GM21717 (cell line): ENCODE results near the gene CD276.
"Not testable (repeated sequence)": the region's sequence is repeated elsewhere in the genome, so short reads cannot be mapped to it uniquely, and the experiment has no call there.

Experiments
- ATAC-seq: cut with Tn5 transposase; IDR thresholded peaks from one replicate; pipeline ENCODE4 v1.9.1; 2021; ENCODE audit warnings: mild to moderate bottlenecking, moderate library complexity; ENCODE audit not compliant: unreplicated experiment

Gene CD276

DNA sequence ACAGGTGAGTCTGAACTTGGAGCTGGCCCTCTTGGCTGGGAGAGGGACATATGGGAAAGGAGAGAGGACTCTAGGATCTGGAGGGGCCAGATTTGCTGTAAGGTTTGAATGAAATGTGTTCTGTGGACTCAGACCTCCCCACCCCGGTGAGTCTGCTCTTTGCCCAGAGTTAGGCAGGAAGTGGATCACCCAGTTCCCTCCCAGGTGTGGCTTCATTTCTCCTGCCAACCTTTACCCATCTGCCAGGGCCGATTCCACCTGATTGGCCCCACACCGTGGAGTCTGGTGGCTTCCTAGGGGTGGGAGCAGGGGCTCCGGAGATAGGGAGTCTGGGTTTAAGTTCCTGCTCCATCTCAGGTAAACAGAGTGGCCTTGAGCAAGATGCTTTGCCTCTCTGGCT lies 25.5 kb downstream of the CD276 start:
- ATAC-seq, result no peak

DNA sequence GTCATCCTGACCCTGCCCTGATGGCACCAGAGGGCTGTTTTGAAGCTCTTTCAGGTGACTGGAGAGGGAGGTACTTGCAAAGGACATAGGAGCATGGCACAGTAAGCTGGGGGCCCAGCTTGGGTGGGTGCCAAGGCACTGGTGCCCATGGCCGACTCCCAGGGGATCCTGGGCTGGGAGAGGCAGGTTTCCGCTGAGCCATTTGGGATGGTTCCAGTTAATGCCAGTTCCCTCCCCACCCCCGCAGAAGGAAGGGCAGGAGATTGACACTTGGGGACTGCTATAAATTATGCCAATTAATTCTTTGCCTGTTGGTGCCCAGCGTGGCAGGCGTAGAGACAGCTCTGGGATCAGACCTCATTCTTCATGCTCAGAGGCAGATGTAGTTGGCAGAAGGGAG lies 26.1 kb downstream of the CD276 start:
- no peak for ATAC-seq

DNA sequence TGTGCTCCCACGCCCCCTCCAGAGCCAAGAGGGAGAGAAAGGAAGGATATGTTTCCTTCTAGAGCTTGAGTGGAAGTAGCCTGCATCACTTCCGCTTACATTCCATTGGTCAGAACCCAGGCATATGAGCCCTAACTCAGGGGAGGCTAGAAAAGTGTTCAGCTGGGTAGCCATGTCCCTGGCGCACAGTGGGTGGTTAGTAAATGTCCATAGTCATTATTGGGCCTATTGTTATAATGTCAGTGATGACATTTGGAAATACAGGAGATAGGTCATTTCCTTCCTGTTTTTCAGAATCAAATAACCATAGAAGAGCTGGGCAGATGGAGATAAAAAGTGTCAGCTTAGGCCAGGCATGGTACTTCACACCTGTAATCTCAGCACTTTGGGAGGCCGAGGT lies 27.3 kb downstream of the CD276 start:
- ATAC-seq, result no peak

DNA sequence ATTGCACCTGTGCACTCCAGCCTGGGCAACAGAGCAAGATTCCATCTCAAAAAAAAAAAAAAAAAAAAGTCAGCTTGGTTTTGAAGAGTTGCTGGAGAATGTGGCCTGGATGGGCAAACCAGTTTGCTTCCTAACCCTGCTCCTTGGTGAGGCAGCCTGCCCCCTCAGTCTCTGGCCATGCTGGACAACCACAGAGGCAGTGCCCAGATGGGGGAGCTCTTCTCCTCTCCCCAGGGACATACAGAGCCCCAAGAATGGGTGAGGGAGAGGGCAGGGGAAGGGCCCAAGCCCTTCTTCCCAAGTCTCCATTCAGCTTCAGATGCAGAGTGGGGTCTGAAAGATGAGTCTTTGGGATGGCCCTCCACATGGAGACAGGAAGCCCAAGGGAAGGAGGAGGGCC lies 27.9 kb downstream of the CD276 start:
- no peak for ATAC-seq

DNA sequence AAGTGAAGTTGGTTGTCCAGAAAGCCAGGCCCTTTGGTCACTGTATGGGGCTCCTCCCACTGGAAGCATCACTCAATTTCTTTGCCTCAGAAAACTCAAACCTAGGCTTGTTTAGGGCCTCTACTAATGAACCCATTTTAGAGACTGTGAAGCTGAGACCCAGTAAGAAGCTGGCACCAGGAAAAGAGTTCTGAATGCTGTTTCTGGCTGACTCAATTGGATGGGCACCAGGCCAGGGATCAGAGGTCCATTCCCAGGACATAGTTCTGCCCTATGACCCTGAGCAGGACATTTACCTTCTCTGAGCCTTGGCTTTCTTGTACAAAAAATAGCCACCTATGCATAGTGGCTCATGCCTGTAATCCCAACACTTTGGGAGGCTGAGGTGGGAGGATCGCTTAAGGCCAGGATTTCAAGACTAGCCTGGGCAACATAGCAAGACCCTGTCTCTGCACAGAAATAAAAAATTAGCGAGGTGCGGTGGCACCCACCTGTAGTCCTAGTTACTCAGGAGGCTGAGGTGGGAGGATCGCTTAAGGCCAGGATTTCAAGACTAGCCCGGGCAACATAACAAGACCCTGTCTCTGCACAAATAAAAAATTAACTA lies 30.6 kb downstream of the CD276 start:
- ATAC-seq, result no peak

DNA sequence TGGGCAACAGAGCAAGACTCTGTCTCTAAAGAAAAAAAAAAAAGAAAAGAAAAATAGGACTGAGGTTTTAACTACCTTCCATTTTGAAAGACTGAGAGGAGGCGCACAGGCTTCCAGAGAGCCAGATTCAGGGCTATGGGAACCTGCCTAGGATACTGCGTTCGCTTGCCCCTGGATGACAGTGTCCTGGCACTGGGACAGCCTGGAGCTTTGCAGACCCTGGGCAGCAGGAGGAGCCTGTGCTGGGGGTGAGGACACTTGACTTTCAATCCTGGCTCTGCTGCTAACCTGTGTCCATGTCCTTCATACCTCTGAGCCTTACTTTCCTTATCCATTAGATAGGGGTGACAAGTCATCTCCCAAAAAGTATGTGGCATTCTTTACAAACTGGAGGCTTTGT lies 31.2 kb downstream of the CD276 start:
- ATAC-seq, result no peak

DNA sequence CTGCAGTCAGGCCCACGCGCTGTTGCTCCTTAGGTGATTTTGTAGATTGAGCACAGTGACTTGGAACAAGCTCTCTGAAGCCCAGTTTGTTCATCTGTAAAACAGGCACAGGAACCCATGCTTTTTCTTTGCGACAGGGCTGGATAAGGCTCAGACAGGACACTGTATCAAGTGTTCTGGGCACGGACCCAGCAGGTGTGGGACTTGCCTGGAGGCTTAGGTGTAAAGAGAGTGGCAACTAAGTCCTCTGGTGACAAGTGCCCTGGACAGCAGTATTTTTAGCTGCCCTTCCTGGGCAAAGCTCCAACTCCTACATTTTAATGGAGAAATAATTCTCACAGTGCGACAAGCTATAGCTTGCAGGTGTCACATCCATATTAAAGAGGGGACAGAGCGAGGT lies 32.2 kb downstream of the CD276 start:
- no peak for ATAC-seq

DNA sequence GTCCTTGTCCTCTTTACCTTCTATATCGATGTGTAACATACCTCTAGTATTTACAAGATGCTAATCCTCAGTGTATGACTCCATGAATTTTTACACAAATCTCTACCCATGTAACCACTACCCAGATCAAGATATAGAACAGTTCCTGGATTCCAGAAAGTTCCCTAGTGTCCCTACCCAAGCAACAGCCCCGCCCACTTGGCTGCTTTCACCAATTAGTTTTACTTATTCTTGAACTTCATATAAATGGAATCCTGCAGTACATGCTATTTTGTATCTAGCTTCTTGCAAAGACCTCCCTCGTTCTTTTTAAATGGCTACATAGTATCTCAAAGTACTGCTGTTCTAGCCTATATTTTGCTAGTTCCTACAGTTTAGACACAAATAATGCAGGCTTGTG lies 33.0 kb downstream of the CD276 start:
- no peak for ATAC-seq

DNA sequence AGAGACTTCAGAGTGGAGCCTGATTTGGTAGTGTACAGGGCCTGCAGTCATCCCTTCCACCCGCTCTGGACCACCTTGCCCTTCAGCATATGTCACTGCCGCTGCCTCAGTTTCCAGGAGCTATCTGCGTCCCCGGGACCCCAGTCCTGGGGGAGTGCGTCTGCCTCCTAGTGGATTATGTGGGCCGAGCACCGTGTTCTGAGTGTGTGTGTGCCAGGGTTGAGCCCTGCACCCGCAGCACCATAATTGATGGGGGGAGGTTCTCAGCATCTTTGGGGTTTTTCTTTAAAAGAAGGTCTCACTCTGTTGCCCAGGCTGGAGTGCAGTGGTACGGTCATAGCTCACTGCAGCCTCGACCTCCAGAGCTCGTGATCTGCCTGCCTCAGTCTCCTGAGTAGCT lies 33.6 kb downstream of the CD276 start:
- ATAC-seq, result no peak

DNA sequence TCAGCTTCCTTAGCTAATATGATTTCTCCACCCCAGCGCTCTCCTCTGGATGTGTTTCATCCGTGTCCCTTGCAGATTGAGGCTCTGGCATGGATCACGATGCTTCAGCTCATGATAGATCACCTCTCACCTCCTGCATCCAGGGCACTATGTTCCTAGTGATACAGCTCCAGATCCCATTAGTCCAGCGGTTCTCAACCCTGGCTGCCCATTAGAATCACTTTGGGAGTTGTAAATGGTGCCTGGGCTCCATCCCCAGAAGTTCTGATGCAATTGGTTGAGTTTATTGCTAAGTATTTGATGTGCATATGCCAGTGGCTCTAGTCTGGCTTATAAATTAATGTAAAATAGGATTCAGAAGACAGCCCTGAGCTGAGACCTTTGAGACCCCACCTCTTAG lies 34.5 kb downstream of the CD276 start:
- no peak for ATAC-seq

DNA sequence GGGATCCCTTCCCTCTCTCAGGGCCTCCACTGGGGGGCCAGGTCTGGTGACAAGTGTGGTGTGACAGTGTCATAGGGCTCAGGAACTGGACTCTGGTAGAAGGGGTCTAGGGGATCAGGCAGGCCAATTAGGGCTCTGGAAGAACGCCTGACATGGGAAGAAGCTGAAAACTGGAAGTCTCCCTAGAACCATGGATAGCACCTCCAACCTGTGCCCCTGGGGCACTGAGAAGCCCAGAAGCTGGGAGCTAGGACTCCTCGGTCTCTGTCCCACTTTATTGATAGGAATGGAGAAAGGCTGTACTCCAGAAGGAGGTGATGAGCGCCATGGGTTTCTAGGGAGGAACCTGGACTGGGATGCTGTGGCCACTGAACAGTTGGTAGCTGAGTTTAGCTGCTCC lies 38.2 kb downstream of the CD276 start:
- ATAC-seq, result no peak

DNA sequence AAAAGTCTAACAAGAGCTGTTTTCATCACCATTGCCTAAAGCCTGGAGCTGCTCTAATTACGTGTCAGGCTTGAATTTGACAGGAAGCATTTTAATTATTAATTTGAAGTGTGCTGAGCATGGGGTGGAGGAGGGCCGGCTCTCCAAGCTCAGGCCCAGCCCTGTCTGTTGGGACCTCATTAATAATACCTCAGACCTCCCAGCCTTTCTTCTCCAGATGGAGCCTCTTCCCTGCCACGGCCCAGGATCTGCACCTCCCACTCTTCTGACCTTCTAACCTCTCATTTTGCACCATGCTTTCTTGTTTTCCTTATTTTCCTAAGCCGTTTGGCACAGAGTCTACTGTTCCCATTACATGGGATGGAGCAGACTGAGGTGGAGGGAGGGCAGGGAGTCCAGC lies 39.0 kb downstream of the CD276 start:
- ATAC-seq, result no peak

DNA sequence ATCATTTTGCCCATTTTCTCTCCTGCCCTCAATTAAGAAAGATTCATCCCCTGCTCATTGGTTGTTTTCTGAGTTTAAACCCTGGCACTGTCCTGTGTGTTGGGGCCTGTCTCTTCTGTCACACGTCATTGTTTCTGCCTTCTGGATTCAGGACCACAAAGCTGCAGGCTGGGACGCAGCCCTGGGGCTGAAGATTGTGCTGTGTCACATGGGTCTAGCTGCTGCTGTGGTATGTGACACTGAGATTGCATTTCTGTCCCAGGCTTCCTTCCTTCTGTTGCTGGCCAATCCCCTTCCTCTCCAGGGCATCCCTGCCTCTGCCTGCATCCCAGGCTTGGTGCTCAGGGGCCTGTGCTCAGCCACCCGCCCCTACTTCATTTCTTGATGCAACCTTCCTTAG lies 40.0 kb downstream of the CD276 start:
- no peak for ATAC-seq

DNA sequence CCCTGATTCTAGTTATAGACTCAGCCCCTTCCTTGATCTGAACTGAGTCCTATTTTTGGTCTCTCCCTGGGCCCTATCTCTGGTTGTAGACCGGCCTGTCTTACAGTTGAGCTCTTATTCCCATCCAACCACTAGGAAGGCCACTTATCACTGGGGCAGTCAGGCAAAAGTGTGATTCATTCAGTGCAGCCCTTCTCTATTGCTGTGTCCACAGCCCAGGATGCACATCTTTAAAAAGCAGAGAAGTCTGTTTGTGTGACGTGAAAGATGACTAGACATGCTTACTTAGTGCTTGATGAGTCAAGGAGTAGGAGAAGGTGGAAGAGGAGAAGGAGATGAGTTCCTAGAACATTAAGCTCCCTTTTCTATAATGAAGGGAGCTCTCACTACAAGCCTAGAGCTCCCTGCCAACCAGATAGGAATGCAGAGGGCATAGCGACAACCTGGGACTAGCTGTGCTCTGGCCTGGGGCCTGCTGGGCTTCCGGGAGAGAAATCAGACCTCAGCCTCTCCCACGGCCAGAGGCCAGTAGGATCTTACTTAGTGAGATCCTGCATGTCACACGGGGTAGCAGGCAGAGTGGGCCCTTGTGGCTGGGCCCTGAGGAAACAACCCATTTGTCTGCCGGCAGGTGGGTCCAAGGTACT lies 43.3 kb downstream of the CD276 start:
- ATAC-seq, result no peak

DNA sequence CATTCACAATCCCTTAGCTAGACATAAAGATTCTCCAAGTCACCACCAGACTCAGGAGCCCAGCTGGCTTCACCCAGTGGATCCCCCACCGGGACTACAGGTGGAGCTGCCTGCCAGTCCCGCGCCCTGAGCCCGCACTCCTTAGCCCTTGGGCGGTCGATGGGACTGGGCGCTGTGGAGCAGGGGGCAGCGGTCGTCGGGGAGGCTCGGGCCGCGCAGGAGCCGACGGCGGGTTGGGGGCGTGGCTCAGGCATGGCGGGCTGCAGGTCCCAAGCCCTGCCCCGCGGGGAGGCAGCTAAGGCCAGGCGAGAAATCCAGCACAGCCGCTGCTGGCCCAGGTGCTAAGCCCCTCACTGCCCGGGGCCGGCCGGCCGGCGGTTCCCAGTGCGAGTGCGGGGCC lies 47.9 kb downstream of the CD276 start:
- not testable (repeated sequence) for ATAC-seq

DNA sequence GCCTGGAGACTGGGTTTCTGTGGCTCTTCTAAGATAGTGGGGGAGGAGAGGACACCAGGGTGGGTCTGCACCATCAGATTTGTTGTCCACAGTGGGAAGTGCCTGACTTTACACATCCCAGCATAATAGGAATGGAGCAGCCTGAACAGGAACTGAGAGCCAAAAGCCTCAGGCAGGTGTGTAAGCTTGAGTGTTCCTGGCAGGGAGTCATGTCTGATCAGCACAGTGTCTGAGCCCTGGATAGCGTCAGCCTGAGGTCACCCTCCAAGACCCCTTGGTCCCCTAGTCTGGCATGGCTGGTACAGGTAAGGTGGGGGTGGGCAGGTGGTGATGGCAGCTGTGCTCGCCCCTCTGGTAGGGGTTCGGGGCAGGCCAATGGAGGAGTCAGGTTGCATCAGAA lies 48.7 kb downstream of the CD276 start:
- no peak for ATAC-seq

DNA sequence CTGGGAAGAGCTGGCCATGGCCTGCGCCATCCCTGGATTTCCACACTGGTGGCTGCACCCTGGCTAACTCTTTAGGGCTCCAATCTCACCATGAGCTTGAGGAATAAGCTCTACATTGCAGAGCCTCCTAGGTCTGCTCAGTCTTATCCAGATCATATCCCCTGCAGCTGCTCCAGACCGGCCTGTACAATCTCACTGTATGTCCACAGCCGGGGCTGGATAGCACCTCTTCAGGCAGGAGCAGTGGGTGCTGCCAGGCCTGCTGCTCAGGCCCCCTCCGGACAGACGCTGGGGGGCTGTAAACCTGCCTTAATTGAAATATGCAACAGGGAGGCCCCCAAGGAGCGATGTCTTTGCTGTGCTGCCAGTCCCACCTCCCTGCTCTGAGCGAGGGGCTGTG lies 53.4 kb downstream of the CD276 start:
- ATAC-seq, result no peak

DNA sequence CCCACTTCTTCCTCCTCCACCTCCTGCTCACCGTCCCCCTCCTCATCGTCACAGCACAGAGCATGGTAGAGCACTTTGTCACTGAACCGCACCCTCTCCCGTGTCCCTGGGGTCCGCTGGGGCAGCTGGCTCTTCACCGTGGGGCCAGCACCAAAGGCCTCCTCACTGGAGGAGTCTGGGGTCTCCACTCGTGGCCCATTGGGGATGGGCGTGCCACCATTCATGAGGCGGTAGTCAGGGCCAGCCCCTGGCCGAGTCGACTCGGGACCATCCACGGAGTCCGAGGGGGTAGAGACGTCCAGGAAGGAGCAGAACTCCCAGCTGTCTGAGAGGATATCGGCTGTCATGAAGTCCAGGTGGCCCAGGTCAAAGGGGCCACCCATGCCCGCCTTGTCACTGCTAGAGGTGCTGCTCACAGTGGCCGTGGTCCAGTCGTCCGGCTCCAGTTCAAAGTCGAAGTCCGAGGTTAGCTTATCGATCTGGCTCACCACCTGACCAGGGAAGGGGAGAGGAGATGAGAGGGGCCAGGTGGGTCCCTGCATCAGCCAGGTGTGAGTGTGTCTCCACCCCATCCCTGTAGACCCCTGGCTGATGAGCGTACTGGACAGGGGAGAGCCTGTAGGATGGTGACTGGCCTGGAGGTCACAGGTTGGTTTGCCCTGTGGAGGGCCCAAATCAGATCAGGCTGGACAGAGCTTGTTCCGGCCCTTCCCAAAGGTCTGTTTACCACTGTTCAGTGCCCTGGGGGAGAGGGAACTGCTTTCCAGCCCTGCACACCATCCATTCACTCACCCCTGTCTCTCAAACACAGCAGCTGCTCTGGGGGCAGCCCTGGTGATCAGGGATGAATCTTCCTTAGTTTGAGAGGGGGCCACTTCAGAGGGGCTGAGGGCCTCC lies 56.2 kb downstream of the CD276 start:
- ATAC-seq, result no peak

DNA sequence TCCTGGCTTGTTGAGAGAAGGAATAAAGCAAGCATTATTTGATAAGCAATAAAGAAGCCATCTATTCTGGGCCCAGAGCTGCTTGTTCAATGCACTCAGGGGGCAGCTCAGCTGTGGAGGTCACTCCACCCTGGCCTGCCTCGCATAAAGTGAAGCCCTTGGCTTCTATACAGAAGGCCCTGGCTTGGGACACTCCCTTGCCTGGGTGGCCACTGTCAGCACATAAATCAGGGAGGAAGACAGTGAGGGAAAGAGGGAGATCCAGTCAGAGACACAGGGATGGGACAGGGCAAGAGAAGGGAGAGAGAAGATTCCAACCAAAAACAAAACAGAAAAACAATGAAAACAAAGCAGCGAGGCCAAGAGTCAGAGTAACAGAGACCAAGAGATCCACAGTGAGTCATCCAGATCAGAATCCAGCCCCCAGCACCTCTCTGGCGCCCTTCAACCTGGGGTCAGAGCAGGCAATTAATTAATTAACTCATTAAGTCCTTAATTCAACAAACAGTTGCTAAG lies 57.2 kb downstream of the CD276 start:
- no peak for ATAC-seq

DNA sequence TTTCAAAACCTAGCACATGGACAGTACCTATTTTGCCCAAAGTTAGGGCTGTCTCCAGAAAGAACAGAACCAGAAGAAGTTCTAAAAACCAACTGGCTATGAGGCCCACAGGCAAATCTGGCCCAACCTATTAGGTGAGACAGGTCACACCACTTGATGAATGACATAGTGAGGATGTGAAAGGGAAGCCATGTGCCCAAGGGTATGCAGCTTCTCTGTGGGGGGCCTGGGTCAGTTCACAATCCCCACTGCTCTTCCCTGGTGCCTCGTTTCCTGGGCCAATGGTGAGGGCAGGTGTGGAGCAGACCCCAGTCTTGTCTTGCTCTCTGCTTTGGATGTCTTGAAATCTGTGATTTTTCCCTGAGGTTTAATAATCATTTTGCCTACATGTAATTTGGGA lies 60.1 kb downstream of the CD276 start:
- no peak for ATAC-seq

DNA sequence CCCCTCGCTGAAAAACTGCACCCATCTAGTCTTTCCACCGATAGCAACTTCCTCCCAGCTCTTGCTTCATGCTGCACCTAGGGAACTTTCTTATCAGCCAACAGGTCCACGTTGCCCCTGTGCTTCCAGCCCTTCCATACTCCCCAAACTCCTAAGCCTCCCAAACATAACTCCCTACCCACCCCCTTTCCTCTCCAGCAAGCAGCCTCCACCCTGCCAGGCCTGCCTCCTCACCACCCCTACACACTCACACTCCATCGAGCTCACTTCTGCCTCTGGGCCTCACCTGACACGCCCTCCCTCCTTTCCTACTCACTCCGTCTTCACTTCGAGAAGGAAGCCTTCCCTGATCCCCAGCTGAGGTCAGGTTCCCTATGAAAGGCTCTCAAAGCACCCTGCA lies 60.9 kb downstream of the CD276 start:
- ATAC-seq, result no peak

DNA sequence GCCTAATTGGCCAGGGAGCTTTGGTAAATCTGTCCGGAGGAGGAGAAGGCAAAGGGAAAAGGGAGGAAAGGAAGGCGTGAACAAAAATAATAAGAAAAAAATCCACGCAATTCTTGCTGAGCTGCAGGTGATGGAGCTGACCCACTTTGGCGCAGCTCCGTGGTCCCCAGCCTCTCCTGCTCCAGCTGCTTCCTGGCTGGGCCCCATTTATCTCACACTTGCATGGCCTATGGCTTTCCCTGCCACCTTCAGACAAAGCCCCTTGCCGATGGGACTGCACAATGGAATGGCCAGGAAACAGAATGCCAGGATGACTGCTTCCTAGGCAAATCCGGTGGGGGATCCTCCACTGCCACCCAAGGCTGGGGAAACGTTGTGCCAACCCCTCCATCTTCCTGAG lies 62.1 kb downstream of the CD276 start:
- ATAC-seq, result no peak
